CD4-positive, alpha-beta T cell treated with Interleukin-4 for 4 hours (primary cell): Measurements from ENCODE around the gene CPLX3.

Experiments used
- DNase-seq: peaks from one replicate; pipeline ENCODE4 v3.0.0-alpha.2; 2020

Gene CPLX3

DNA sequence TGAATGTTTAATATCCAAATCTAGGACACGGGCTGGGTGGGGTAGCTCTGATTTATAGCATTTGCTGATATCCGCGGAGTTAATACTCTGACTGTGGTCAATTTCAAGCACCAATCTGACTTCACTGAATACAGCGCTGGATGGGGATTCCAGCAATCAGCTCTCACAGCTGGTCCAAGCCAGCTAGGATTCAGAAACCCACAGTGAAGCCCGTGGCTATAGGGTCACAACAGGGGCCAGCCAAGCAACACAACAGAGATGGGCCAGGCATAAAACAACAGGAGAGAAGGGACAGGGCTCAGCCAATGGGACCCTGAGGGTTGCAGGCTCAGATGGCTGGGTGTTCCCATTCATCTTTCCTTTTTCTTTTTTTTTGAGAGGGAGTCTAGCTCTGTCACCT is 19.1 kb upstream of the CPLX3 start:
- DNase-seq, result no peak

DNA sequence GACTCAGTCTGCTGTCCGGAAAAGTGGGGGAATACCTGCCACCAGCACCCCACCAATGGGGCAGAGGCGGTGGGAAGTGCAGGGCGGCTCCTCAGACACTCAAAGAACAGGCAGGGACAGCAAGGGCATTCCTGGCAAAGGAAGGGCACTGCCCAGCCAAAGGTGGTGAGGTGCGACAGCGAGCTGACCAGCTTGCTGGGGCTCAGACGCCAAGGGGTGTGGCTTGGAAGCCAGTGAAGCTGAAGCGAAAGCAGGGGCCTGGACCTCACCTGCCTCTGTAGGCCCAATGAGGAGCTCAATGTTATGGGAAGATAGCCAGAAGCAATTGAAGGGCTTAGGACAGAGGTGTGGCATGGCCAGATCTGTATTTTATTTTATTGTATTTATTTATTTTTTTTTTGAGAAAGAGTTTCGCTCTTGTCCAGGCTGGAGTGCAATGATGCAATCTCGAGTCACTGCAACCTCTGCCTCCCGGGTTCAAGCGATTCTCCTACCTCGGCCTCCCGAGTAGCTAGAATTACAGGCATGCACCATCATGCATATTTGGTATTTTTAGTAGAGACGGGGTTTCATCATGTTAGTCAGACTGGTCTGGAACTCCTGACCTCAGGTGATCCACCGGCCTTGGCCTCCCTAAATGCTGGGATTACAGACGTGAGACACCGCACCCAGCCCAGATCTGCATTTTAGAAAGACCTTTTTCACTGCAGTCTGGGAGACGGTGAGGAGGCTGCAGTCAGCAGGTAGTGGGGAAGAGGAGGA is 18.2 kb upstream of the CPLX3 start:
- no peak for DNase-seq

DNA sequence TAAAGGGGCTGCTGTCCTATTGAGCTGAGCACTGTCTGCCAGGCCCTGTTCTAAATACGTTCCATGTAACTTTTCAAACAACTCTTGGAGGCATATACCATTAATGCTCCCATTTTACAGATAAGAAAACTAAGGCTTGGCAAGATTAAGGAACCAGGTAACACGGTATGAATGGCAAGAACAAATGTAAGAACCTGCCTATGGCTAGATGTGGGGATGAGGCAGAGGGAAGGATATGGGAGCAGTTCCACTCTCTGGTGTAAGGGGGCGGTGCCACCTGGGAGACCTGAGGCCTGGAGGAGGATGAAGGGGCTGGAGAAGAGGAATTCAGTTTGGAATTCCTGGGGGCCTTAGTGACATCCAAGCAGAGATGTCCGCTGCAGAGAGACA is 17.6 kb upstream of the CPLX3 start:
- DNase-seq, result no peak

DNA sequence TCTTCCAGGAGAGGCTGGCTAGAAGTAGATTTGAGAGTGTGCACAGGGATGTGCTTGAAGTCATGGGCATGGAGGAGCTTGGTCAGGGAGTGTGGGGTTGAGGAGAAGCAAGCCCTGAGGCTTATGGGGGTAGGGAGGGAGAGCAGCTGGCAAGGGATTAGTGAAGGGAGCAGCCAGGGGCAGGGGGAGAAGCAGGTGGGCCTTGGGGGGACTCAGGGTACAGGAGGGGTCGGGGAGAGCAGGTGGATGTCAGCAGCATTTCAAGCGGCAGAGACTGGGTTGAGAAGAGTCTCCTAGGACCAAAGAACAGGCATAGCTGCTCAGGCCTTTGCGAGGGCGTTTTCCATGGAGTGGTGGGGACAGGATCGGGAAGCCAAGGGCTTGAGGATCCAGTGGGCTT is 17.2 kb upstream of the CPLX3 start:
- DNase-seq, result no peak

DNA sequence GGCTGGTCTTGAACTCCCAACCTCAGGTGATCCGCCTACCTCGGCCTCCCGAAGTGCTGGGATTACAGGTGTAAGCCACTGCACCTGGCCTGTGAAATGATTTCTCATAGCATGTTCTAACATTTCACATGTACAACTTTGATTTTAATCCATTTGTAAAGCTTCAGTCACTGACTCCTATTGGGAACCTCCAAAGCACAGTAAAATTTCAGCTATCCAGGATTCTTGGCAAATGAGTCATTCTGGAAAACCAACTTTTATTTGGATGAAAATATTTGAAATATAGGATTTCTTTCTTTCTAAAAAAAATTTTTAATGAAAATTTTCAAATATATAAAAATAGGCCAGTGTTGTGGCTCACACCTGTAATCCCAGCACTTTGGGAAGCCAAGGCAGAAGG is 16.5 kb upstream of the CPLX3 start:
- DNase-seq, result no peak

DNA sequence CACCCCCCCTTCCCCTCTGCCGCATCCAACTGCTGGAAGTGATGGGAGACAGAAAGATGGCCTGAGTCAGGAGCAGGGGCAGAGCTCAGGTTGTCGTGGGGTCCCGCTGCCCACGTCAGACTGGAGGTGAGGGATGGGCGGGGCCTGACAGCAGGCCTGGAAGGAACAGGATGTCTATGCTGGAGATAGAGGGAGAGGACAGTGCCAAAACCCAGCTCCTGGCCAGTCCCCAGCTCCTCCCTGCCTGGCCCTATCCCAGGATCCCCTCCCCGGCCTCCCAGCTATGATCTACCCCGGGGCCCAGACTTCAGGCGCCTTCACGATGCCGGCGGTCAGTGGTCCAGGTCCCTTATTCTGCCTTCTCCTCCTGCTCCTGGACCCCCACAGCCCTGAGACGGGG is 13.9 kb upstream of the CPLX3 start, which contains the start of gene LMAN1L:
Gene LMAN1L, plus strand, starts transcription at position 303 of the 400 bp plus-strand sequence. Its CDS starts 20 bp downstream, at position 323.
- no peak for DNase-seq

DNA sequence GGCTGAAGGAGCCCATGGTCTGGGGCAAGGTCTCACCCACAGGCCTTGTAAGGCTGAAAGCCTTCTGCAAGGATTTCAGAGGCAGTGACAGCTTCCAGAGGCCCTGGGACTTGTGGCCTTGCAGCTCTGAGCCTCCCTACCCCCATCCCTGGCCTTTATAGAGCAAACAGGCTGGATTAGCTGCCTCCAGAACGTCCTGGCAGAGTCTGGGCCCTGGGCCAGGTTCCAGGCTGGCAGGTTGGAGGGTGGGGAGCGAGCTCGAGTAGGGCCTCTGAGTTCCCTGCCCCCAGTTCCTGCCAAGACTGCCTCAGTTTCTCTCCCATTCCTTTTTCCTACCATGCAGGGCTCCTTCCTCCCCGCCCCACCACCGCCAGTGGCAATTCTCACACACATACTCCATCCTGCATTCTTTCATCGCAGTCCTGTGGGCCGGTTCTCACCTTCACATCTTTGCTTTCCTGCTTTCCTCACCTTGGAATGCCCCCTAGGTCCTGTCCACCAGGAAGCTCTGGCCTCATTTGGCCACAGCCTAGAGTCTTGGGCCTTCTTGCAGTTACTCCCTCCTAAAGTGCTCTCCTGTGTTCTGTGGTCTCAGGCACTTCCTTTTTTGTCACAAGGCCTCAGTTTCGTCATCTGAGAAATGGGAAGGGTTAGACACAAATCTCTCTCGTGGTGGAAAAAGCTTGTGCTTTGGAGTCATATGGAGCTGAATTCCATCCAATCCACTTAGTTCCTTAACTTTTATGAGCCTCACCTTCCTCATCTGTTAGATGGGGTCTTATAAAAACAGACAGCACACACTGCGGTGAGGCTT is 11.1 kb upstream of the CPLX3 start:
- DNase-seq, result no peak

DNA sequence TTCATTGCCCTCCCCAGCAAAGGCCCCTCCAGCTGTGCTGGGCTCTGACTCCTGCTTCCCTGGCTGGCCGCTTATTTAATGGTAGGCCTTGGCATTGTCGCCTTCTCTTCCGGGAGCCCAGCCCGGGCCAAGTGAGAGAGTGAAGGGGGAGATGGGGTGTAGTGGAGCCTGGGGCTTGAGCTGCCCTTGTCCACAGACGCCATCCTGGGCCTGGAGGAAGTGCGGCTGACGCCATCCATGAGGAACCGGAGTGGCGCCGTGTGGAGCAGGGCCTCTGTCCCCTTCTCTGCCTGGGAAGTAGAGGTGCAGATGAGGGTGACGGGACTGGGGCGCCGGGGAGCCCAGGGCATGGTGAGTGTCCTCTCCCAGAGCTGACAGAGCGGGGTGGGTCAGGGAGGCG is 10.5 kb upstream of the CPLX3 start:
- DNase-seq, result no peak

DNA sequence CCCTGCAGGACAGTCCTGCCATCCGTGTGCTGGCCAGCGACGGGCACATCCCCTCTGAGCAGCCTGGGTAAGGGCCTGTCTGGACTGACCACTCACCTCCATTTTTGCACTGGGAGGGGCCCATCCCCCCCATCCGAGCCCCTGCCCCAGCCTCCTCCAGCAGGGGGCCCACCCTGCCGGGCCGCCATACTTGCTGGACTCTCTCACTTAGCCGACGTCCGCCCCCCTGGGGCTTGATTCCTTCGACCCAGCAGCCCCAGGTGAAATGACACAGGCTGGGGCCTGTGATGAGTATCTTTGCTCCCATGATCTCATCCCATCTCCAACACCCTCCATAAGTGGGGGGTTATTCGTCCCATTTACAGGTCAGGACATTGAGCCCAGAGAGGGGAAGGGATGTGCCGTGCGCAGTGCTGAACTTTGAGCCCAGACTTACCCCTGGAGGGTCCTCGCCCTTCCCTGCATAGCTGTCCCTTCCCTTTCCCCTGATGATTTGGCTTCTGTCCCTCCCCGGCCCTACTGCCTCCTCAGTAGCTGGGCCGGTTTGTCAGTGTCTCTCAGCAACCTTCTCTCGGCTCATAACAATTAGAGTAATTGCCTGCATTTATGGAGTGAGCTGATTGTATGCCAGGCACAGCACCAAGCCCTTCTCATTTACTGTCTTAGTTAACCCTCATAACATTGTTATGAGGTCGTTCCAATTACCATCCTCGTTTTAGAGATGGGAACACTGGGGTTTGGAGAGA is 9.6 kb upstream of the CPLX3 start:
- no peak for DNase-seq

DNA sequence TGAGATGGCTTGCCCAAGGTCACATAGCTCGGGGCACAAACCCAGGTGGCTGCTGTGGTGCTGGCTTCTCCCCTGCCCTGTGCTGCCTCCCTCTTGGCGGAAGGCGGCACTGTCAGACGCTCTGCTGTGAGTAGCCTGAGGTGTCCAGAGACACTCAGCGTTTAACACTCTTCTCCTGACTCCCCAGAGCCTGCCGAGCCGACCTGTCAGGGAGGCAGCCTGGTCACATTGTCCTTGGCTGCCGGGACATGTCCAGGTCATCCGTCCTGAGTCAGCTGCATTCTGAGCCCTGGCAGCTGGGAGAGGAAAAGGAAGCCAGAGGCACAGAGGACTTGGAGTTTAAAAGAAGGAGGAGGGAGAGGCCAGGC is 9.1 kb upstream of the CPLX3 start:
- no peak for DNase-seq

DNA sequence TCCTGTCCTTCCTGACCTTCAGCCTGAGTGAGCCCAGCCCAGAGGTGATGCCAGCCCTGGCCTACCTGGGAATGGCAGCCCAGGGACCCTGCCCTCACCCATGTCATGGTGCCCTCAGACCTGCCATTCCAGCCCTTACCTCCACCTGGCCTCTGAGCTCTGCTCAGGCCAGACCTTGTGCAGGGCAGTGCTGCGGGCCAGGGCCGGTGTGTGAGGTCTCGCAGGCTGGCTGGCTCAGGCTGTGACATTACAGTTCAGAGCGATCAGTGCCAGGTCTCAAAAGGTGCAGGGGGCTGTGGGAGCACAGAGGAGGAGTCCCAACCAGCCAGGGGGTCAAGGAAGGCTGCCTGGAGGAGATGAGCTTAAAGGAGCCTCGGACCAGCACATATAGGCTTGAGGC is 6.4 kb upstream of the CPLX3 start:
- no peak for DNase-seq

DNA sequence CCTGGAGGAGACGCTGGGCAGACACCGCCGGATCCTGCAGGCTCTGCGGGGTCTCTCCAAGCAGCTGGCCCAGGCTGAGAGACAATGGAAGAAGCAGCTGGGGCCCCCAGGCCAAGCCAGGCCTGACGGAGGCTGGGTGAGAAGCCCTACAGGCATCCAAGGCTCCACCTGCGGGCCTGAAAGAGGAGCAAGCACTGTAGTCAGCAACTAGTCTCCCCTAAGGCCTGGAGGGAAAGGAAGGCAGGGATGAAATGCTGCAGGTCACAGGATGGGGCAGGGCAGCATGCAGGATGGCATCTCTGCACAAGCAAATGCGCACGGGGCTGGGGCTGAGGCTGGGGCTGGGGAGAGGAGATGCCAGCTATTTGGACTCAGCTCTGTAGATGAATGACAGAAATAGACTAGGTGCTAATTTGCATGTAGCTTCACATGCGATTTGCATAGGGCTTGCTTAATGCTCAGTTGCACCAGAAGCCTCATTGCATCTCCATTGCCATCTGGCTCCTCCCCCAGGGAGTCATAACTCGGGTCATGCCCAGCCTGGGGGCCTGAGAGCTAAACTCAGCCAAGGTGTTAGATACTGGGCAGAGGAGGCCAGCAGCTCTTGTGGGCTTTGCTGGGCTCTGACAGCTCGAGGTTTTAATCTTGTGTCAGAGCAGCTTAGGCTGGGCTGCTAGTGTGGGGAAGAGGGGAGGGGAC is 5.2 kb upstream of the CPLX3 start:
- DNase-seq, result no peak

DNA sequence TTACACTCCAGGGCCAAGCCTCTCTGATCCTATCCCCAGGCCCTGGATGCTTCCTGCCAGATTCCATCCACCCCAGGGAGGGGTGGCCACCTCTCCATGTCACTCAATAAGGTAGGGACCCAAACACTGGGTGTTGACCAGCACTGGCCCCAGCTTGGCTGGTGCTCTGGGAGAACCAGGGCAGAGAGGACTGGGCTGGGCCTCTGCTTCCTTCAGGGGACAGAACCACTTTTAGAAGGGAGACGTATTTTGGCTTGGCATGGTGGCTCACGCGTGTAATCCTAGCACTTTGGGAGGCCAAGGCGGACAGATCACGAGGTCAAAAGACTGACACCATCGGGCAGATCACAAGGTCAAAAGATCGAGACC is 4.7 kb upstream of the CPLX3 start:
- no peak for DNase-seq

DNA sequence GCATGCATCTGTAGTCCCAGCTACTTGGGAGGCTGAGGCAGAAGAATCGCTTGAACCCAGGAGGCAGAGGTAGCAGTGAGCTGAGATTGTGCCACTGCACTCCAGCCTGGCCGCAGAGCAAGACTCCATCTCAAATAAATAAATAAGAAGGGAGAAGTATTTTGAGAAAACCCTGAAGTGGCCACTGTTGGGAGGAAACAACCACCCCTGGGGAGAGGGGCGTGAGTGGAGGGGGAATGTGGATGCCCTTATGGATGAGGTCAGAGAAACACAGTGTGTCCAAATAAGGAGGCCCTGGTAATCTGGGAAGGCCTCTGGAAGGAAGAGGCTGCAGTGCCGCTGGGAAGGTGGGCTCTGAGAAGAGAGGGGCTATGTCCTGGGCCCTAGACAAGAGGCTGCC is 4.2 kb upstream of the CPLX3 start:
- DNase-seq, result no peak

DNA sequence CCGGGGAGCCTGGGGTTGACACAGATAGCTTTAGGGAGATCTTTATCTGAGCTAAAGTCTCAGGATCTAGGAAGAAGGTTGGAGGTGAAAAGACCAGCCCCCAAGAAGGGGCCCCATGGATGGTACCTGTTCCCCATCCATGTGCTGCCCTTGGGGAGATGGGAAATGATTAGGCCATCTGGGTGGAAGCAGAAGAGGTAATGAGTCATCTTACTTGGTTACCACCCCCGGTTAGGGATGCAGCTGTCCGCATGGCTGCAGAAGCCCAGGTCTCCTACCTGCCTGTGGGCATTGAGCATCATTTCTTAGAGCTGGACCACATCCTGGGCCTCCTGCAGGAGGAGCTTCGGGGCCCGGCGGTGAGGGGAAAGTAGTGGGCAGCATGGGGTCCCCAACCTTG is 3.1 kb upstream of the CPLX3 start:
- DNase-seq, result no peak

DNA sequence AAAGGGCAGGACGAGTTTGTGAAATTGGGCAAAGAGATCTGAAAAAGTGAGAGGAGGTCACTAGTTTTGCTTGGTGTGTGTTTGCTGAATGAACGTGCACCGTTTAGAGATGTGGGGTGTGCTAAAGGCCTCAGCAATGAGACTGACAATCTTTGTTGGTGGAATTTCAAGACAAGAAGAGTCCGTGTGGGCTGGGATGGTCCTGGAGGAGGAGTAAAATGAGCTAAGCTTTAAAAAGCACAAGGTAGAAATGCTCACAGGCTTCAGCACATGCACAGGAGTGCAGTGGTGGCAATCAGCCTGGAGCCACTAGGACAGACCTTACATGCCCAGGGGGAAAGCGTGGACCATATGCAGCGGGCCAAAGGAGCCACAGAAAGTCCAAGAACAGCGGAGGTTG is 1.5 kb upstream of the CPLX3 start:
- DNase-seq, result no peak

DNA sequence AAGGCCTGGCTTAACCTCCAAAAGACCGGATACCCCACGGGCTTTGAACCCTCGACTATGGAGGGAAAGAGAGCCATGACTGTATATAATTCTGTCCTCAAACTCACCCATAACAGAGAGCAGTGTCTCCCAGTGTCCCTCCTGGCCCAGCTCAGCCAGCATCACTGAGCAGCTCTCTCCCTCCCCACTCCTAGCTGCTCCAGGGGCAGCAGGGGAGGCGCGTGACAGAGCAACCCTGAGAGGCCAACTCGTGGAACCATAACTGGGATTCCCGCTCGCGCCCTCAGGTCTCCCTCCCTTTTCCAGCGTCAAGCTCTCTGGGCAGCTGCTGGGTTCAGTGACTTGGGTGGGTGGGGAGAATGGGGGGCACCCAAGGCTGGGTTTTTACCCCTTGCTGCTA is 561 bp upstream of the CPLX3 start:
- DNase-seq, result no peak

DNA sequence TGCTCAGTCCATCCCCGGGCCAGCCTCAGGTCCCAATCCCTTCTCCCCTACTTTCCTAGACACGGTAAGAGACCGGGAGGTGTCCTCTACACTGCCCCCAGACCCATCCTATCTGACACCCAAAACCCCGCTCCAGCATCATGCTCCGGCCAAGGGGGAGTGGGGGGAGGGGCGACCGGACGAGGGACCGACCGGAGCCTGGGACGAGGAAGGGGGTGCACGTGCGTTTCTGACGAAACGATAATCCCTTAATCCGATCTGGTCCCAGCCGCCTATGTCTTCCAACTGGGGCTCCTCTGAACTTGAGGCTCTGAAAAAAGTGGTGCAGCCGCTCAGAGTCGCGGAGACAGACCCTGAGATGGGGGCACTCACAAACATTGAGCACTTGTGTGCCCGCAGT is 494 bp downstream of the CPLX3 start:
- no peak for DNase-seq

DNA sequence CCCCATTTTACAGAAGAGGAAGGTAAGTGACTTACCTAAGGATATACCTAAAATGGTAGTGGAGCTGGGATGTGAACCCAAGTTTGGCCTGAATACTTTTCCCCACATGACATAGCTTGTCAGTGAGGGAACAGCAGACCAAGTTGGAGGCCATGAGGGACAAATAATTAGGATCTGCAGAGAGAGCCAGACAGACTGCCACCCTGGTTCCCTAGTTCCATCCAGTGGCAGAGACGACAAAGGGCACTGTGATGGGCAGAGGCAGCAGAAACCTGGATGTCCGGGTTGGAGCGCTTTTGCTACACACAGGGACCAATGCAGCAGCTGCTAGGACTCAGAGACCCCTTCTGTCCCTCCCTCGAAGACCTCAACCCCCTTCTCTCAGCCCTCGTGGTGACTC is 1.2 kb downstream of the CPLX3 start:
- DNase-seq, result no peak

DNA sequence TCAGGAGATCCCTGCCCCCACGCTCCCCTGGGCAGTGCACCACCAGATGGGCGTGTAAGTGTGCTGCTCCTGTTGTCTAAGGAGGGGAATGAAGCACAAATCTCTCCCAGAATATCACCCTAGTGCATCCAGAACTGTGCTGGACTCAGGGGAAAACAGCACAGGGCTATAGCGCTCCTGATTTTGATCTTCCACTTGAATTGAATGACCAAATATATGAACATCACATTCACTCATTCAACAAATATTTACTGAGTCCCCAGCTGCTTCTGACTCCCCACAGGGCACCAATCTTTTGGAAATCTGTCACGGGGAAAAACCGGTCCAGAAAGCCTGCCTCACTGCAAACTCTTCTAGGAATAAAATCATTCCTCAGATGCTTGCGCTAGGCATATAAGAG is 2.4 kb downstream of the CPLX3 start:
- DNase-seq, result no peak

DNA sequence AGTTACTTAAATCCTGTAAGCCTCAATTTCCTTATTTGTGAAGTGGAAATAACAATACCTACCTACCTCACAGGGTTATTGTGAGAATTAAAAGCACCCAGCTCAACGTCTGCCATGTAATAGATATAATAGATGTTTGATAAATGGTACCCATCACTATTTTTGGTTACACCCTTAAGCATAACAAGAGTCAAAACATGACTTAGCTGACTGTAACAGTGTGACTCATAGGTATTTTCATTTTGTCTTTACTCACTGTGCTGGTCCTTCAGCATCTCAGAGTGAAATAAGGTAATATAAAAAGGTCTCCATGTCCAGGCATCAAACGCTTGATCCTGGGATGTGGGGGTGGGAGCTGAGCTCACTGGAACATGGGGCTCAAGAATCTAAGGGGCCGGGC is 3.1 kb downstream of the CPLX3 start:
- no peak for DNase-seq

DNA sequence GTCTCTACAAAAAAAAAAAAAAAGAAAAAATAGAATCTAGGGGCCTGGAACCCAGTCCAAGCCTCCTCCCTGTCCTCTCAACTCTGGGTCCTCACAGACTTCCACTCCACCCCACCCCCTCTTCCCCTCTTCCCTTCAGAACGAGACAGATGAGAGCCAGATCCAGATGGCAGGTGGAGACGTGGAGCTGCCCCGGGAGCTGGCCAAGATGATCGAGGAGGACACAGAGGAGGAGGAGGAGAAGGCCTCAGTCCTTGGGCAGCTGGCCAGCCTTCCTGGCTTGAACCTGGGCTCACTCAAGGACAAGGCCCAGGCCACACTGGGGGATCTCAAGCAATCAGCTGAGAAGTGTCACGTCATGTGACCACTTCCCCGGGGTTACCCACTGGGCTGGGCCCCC is 3.6 kb downstream of the CPLX3 start:
- no peak for DNase-seq

DNA sequence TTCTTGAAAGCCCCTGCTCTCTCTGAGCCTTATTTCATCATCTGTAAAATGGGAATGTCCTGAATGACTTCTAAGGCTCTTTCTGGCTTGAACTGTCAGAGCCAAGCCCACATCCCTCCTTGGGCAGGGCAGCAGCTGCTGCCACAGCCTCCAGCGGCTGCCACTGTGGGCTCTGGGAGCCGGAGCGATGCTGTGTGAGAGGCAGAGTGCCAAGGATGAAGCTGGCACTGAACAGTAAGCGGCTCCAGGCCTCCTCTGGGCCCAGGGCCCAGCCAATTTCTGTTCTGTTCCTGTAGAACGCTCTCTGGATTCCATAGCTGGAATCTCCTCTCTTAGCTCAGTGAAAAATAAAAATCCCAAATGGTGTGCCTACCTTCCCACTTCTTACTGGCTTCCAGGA is 4.4 kb downstream of the CPLX3 start:
- no peak for DNase-seq
